Iris pigment epithelial cell (primary cell): ENCODE measurements around the gene C4orf17.

Source experiments
- DNase-seq: peaks from one replicate; pipeline ENCODE4 v3.0.0-alpha.2; 2011; ENCODE audit warnings: low read depth

Gene C4orf17

GRCh38 chr4:99537674-99538073 lies 26.9 kb downstream of the C4orf17 start:
- no peak for DNase-seq

- DNase-seq = no peak
Observed at GRCh38 chr4:99540277-99540939, 29.6 kb downstream of the C4orf17 start.

- DNase-seq = no peak
Observed at GRCh38 chr4:99552872-99553271, 42.1 kb downstream of the C4orf17 start.

- DNase-seq = peak; percentile 99
Observed at GRCh38 chr4:99563310-99564186, 52.7 kb downstream of the C4orf17 start, which contains the start of gene TRMT10A. Gene TRMT10A (minus strand): TSS chr4:99564039. CDS start chr4:99559338, 4,701 bp downstream.

- no peak for DNase-seq
Observed at GRCh38 chr4:99564921-99565320, 54.1 kb downstream of the C4orf17 start.

GRCh38 chr4:99571883-99572282 lies 61.1 kb downstream of the C4orf17 start:
- no peak for DNase-seq

- DNase-seq = peak; percentile 12
Observed at GRCh38 chr4:99572527-99573240, 61.9 kb downstream of the C4orf17 start.

- DNase-seq = no peak
Observed at GRCh38 chr4:99573735-99574368, 63.0 kb downstream of the C4orf17 start.

- DNase-seq = no peak
Observed at GRCh38 chr4:99574530-99575324, 63.9 kb downstream of the C4orf17 start, which contains the start of gene MTTP. Gene MTTP (plus strand): TSS chr4:99574824. CDS start chr4:99574910, 86 bp downstream.

- no peak for DNase-seq
Observed at GRCh38 chr4:99578714-99579113, 67.9 kb downstream of the C4orf17 start.

GRCh38 chr4:99585516-99585915 lies 74.7 kb downstream of the C4orf17 start:
- DNase-seq = no peak

- no peak for DNase-seq
Observed at GRCh38 chr4:99586322-99586721, 75.5 kb downstream of the C4orf17 start.

GRCh38 chr4:99586797-99587196 lies 76.0 kb downstream of the C4orf17 start:
- DNase-seq = no peak

GRCh38 chr4:99587309-99587708 lies 76.5 kb downstream of the C4orf17 start:
- no peak for DNase-seq

- no peak for DNase-seq
Observed at GRCh38 chr4:99587803-99588202, 77.0 kb downstream of the C4orf17 start.

- DNase-seq = no peak
Observed at GRCh38 chr4:99591757-99592156, 80.9 kb downstream of the C4orf17 start.
